Gastroesophageal sphincter (tissue), 3 donors: ENCODE data around the gene LBP.

Experiments
- CTCF ChIP-seq, 4 experiments: fragments of 200-600 bp in 2 of 4; fragments of 450-650 bp in 2 of 4; sonication (generic) in 1 of 4; IDR thresholded peaks; one replicate each; pipeline ENCODE4 v1.5.1; 2017 to 2019; ENCODE audit warnings: antibody characterized with exemption in 4 of 4, mild to moderate bottlenecking in 2 of 4, moderate library complexity in 2 of 4
- EP300 ChIP-seq: sonication (generic); formaldehyde crosslinking; IDR thresholded peaks from one replicate; pipeline ENCODE4 v1.6.1; 2017; ENCODE audit warnings: antibody characterized with exemption, mild to moderate bottlenecking
- POLR2A ChIP-seq, 2 donors: fragments of 450-650 bp; IDR thresholded peaks; one replicate each; pipeline ENCODE4 v1.6.1; 2017; ENCODE audit warnings: antibody characterized with exemption in 2 of 2, mild to moderate bottlenecking in 2 of 2, moderate library complexity in 1 of 2
- POLR2AphosphoS5 ChIP-seq: sonication (generic); formaldehyde crosslinking; IDR thresholded peaks from one replicate; pipeline ENCODE4 v1.6.1; 2017; ENCODE audit warnings: antibody characterized with exemption

GRCh38 chr20:38336726-38337125 lies 9.6 kb upstream of the LBP start:
- no peak for TF ChIP-seq CTCF (IDR thresholded peaks at IDR 0.05)
- no peak for TF ChIP-seq POLR2A (IDR thresholded peaks at IDR 0.05)
- TF ChIP-seq POLR2AphosphoS5 = no peak
- no peak for TF ChIP-seq EP300
